HG03097 (cell line): ENCODE results near the gene CHMP2A.
A peak's percentile ranks its signal among the peaks of the same experiment; 100 is the strongest.
"Not testable (repeated sequence)": the region's sequence is repeated elsewhere in the genome, so short reads cannot be mapped to it uniquely, and the experiment has no call there.

Experiments used
- ATAC-seq: cut with Tn5 transposase; IDR thresholded peaks from one replicate; pipeline ENCODE4 v1.9.1; 2021; ENCODE audit not compliant: unreplicated experiment, low FRiP score

CHMP2A gene

GRCh38 chr19:58554494-58555368 is at the start of gene CHMP2A:
TSS of gene CHMP2A (minus strand) at chr19:58555105. CDS start at chr19:58554212, 893 bp downstream.
- peak; percentile 28 for ATAC-seq

GRCh38 chr19:58586133-58586765 is 31.3 kb upstream of the CHMP2A start:
- no peak for ATAC-seq

- no peak for ATAC-seq
These were observed 30.7 kb upstream of the CHMP2A start for GRCh38 chr19:58585442-58586132.

GRCh38 chr19:58584498-58585441 is 29.9 kb upstream of the CHMP2A start:
- ATAC-seq: no peak

- ATAC-seq: no peak
These were observed 28.1 kb upstream of the CHMP2A start for GRCh38 chr19:58582985-58583384.

- peak; percentile 56 for ATAC-seq
These were observed 26.6 kb upstream of the CHMP2A start for GRCh38 chr19:58581227-58582141.

- no peak for ATAC-seq
These were observed 24.7 kb upstream of the CHMP2A start for GRCh38 chr19:58579473-58580142.

GRCh38 chr19:58578012-58578925 is 23.4 kb upstream of the CHMP2A start:
- ATAC-seq: no peak

GRCh38 chr19:58577581-58577980 is 22.7 kb upstream of the CHMP2A start:
- ATAC-seq: not testable (repeated sequence)

GRCh38 chr19:58575183-58576041 is 20.5 kb upstream of the CHMP2A start:
- peak; percentile 44 for ATAC-seq

- ATAC-seq: no peak
These were observed 18.8 kb upstream of the CHMP2A start for GRCh38 chr19:58573658-58574164.

GRCh38 chr19:58572818-58573657 is 18.1 kb upstream of the CHMP2A start, which contains the start of gene MZF1:
TSS of gene MZF1 (minus strand) at chr19:58573335. CDS start at chr19:58571389, 1,946 bp downstream.
- peak; percentile 58 for ATAC-seq

GRCh38 chr19:58572026-58572817 is 17.3 kb upstream of the CHMP2A start:
- ATAC-seq: no peak

- ATAC-seq: no peak
These were observed 16.7 kb upstream of the CHMP2A start for GRCh38 chr19:58571575-58571947.
